GM10266 (cell line): Measurements from ENCODE around the gene RNFT2.

Source experiments
- DNase-seq: peaks from one replicate; pipeline ENCODE4 v3.0.0; 2012; ENCODE audit errors: extremely low spot score
- TF ChIP-seq, protein P1 (sequence below): IDR thresholded peaks from 2 replicates; pipeline ENCODE4 v1.5.1; 2012; ENCODE audit warnings: mild to moderate bottlenecking, low read depth; ENCODE audit not compliant: control insufficient read depth, insufficient read depth; ENCODE audit errors: missing control alignments

The RNFT2 gene

DNA sequence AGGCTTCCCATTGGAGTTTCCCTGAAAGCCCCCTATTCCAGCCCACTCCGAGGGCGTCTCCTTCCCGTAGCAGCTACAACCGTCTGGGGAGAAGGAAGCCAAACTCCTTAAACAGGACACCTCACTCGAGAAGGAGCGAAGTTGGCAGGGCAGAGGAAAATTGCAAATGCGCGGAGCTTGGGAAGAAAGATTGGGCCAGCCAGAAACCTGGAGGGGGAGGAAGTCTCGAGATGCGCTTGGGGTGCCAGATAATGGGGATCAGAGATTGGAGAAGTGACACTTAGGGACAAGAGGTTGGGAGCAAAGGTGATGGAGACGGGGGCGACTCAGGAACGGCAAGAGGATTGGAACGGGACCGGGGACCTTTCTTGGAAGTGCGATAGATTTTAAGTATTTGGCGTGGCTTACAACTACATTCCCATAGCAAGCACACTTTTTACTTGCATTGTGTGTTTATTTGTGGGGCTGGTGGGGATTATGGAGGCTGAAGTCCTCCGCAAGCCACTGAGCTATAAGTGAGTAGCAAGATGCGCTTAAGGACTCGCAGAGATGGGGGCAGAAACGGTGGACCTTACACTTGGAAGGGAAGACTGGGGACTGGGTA is 142.2 kb downstream of the RNFT2 start:
- TF ChIP-seq, protein P1, sequence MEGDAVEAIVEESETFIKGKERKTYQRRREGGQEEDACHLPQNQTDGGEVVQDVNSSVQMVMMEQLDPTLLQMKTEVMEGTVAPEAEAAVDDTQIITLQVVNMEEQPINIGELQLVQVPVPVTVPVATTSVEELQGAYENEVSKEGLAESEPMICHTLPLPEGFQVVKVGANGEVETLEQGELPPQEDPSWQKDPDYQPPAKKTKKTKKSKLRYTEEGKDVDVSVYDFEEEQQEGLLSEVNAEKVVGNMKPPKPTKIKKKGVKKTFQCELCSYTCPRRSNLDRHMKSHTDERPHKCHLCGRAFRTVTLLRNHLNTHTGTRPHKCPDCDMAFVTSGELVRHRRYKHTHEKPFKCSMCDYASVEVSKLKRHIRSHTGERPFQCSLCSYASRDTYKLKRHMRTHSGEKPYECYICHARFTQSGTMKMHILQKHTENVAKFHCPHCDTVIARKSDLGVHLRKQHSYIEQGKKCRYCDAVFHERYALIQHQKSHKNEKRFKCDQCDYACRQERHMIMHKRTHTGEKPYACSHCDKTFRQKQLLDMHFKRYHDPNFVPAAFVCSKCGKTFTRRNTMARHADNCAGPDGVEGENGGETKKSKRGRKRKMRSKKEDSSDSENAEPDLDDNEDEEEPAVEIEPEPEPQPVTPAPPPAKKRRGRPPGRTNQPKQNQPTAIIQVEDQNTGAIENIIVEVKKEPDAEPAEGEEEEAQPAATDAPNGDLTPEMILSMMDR, result no peak
- DNase-seq, result peak; percentile 57

DNA sequence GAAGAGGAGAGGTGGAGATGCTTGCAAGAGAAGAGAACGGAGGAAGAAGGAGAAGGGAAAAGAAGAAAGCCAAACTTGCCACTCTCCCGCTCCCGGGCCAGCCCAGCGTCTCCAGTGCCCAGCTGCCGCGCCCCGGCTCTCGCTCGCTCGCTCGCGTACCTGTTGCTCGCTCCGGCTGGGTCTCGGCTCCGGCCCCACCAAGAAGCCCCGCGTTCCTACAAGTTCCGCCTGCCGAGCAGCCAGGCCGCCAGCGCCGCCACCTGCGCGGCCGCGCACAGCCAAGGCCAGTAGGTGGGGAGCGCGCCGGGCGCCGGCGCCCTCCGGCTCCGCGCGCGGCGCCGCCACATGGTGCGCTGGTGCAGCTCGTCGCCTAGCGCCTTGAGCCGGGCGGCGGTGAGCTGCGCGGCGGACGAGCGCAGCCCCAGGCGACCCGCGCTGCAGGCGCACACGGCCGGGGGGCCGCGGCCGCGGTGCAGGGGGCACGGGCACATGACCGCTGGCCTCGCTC is 142.8 kb downstream of the RNFT2 start:
- DNase-seq, result peak; percentile 79
- TF ChIP-seq, protein P1, result peak; percentile 25

DNA sequence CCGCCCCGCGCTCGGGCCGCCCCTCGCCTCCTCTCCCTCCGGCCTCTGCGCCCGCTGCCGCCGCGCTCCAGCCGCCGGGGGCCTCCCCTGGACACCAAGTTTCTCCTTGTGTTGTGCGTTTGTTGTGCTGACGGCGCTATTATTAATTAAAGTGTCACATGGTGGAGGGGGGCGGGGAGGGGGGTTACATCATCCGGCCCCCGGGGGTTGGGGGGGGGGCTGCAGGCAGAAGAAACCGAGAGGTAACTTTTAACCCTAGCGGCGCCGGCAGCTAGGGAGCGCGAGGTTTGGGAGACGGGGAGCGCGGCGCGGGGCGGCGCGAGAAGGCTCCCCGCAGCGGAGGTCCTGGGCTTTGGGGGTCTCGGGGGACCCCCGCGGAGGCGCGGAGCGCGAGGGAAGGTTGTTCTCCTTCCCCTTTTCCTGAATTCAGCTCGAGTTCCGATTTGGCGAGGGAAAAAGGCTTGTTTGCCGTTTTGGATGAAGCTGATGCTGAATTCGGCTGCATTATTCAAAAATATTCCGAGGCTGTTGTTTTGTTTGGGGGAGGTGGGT is 143.3 kb downstream of the RNFT2 start, which contains the start of gene HRK:
Gene HRK, minus strand, starts transcription at position 117 of the 552 bp plus-strand sequence. CDS start 134 bp downstream, outside the sequence.
- TF ChIP-seq, protein P1, result no peak
- no peak for DNase-seq

DNA sequence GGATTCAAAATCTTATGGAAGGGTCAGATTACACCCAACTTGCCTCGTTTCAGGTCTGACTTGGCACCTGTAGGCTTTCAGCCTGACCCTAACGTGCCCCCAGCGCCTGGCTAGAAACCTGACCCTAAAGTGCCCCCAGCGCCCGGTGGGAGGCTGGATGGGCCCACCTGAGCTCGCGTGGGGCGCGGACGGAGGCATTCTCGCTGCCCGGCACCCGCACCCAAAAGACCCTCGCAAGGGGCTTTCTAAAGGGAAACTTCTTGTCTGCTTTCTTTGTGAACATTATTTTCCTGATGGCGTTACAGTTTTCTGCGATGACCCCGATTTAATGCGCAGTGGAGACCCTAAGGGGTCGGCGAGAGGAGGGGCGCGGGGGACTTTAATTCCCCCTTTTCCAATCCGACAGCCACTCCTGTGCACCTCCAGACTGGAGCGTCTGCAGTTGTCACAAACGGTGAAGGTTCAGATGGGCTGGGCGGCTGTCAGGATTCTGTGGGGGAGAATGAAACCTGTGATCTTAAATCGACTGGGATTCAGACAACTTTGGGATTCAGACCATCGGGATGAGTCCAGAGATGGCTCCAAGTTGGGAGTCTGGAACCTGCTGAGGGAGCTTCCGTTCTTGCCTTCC is 143.9 kb downstream of the RNFT2 start:
- TF ChIP-seq, protein P1, result no peak
- no peak for DNase-seq

DNA sequence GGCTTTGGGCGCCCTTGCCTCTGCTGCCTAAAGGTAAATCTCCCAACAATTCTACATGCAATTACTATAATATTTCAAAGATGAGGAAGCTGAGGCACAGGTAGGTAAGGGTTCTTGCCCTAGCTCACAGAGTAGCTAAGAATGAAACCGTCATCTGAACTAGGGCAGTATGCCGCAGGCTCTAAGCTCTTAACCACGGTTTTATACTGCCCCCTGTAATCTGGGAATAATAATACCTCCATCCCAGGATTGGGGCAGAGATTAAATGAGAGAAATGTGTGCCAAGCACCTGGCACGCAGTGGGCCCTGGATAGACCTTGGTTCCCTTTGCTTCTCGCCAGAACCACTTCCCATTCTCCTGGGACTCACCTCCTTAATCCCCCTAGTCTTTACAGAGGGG is 144.6 kb downstream of the RNFT2 start:
- DNase-seq, result no peak
- TF ChIP-seq, protein P1, result peak; percentile 18

DNA sequence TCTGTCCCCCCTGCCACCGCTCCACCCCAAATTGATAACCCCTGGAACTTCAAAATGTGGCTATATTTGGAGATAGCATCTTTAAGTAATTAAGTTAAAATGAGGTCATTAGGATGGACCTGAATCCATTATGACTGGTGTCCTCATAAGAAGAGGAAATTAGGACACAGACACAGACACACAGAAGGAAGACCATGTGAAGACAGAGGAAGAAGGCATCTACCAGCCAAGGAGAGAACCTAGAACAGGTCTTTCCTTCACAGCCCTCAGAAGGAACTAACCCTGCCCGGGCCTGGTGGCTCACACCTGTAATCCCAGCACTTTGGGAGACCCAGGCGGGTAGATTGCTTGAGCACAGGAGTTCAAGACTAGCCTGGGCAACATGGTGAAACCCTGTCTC is 146.8 kb downstream of the RNFT2 start:
- TF ChIP-seq, protein P1, result no peak
- DNase-seq, result no peak

DNA sequence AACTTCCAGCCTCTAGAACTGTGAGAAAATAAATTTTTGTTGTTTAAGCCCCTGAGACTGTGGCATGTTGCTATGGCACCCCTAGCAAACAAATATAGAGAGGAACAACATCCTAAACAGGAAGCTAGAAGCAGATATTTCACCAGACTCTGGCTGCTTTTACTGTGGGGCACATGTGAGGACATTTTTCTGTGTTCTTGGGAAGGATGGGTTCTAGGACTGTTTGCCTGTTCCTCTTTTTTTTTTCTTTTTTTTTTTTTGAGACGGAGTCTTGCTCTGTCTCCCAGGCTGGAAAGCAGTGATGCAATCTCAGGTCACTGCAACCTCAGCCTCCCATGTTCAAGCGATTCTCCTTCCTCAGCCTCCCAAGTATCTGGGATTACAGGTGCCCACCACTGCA is 147.4 kb downstream of the RNFT2 start:
- TF ChIP-seq, protein P1, result no peak
- DNase-seq, result no peak
